H1 (cell line): Measurements from ENCODE around the gene DAPK1. TPM values are rescaled to one million over a fixed set of nuclear protein-coding genes. Genes with fewer than 3 reads are reported as not detected.

ENCODE experiments used
- CTCF ChIA-PET: fragments of 300-600 bp; sonication (Branson Sonifier 250); formaldehyde crosslinking; loops from one replicate; lab custom pipeline; 2021; ENCODE audit not compliant: partially characterized antibody; lab: Charles Lee
- POLR2A ChIA-PET: fragments of 300-600 bp; sonication (Branson Sonifier 250); formaldehyde crosslinking; loops from one replicate; lab custom pipeline; 2021; ENCODE audit warnings: inconsistent platforms; ENCODE audit not compliant: partially characterized antibody; lab: Charles Lee
- DNase-seq, 2 experiments: peaks; one replicate each; pipeline versions ENCODE4 v3.0.0 to v3.0.0-alpha.2; 2010 to 2022; ENCODE audit warnings: low spot score in 2 of 2, low read depth in 1 of 2, mixed read lengths in 1 of 2
- FAIRE-seq: peaks from 2 replicates; lab custom pipeline; 2011; peaks lifted over from hg19 to GRCh38; lab: Jason Lieb, UNC
- H2AFZ ChIP-seq: 2 replicates; pipeline ENCODE4 v1.8.1; 2012; ENCODE audit warnings: low read length, inconsistent platforms
- H2AK5ac ChIP-seq: 2 replicates; pipeline ENCODE4 v1.6.1; 2013; ENCODE audit warnings: low read depth, low read length
- H2BK120ac ChIP-seq: replicated peaks from 2 replicates; pipeline ENCODE3; 2013; ENCODE audit warnings: low read depth, low read length, inconsistent platforms
- H2BK12ac ChIP-seq: 2 replicates; pipeline ENCODE4 v1.6.1; 2013; ENCODE audit warnings: low read depth, low read length
- H2BK15ac ChIP-seq: 2 replicates; pipeline ENCODE4 v1.6.1; 2013; ENCODE audit warnings: low read length
- H2BK20ac ChIP-seq: 2 replicates; pipeline ENCODE4 v1.6.1; 2013; ENCODE audit warnings: low read length
- H2BK5ac ChIP-seq: 2 replicates; pipeline ENCODE4 v1.6.1; 2013; ENCODE audit warnings: low read depth, low read length
- H3K14ac ChIP-seq: 2 replicates; pipeline ENCODE4 v1.6.1; 2013; ENCODE audit warnings: inconsistent platforms; ENCODE audit not compliant: insufficient read length
- H3K18ac ChIP-seq: 2 replicates; pipeline ENCODE4 v1.6.1; 2013; ENCODE audit warnings: low read length; ENCODE audit errors: extremely low read depth
- H3K23ac ChIP-seq: 2 replicates; pipeline ENCODE4 v1.6.1; 2013; ENCODE audit warnings: inconsistent platforms; ENCODE audit not compliant: insufficient read length
- H3K23me2 ChIP-seq: 2 replicates; pipeline ENCODE4 v1.6.1; 2013; ENCODE audit warnings: low read depth, low read length
- H3K27ac ChIP-seq: 2 replicates; pipeline ENCODE4 v1.6.1; 2011; ENCODE audit warnings: low read depth, low read length, inconsistent platforms
- H3K27me3 ChIP-seq, 4 experiments: replicated peaks in 1 of 4; 1 replicate in 1 of 4; 2 replicates in 3 of 4; pipeline versions ENCODE4 v1.6.1 to v1.8.1; 2011 to 2013; ENCODE audit warnings: low read length in 3 of 4, mild to moderate bottlenecking in 3 of 4, inconsistent platforms in 2 of 4, mixed read lengths in 2 of 4, moderate library complexity in 1 of 4; ENCODE audit not compliant: control insufficient read depth in 3 of 4, insufficient read depth in 3 of 4; ENCODE audit errors: extremely low read depth in 1 of 4
- H3K36me3 ChIP-seq, 4 experiments: 2 replicates each; pipeline versions ENCODE4 v1.6.1 to v1.8.1; 2011 to 2013; ENCODE audit warnings: mild to moderate bottlenecking in 4 of 4, low read length in 3 of 4, moderate library complexity in 2 of 4, control low read depth in 1 of 4, inconsistent platforms in 1 of 4; ENCODE audit not compliant: insufficient read depth in 4 of 4, control insufficient read depth in 2 of 4
- H3K4ac ChIP-seq: replicated peaks from 2 replicates; pipeline ENCODE3; 2013; ENCODE audit warnings: low read length, low read depth, mixed read lengths, inconsistent platforms; ENCODE audit not compliant: insufficient read length
- H3K4me1 ChIP-seq, 4 experiments: replicated peaks in 1 of 4; 1 replicate in 1 of 4; 2 replicates in 3 of 4; pipeline versions ENCODE4 v1.6.1 to v1.8.1; 2011 to 2013; ENCODE audit warnings: low read length in 3 of 4, inconsistent platforms in 2 of 4, mixed read lengths in 1 of 4; ENCODE audit not compliant: insufficient read depth in 4 of 4, control insufficient read depth in 3 of 4
- H3K4me2 ChIP-seq, 2 experiments: 2 replicates each; pipeline versions ENCODE4 v1.6.1 to v1.8.1; 2011 to 2013; ENCODE audit warnings: low read depth in 2 of 2, low read length in 2 of 2, control low read depth in 1 of 2, inconsistent platforms in 1 of 2, mild to moderate bottlenecking in 1 of 2; ENCODE audit not compliant: insufficient read depth in 1 of 2
- H3K4me3 ChIP-seq, 4 experiments: fragments of 200-600, 300-600 bp in 1 of 4; sonication (generic), shearing (Covaris generic), sonication (Bioruptor Twin) in 1 of 4; 2 replicates each; pipeline versions ENCODE4 v1.5.1 to v1.8.1; 2011 to 2016; ENCODE audit warnings: low read length in 4 of 4, low read depth in 3 of 4, control low read depth in 2 of 4, inconsistent platforms in 2 of 4, mild to moderate bottlenecking in 2 of 4, mixed read lengths in 1 of 4, moderate library complexity in 1 of 4; ENCODE audit not compliant: insufficient read depth in 2 of 4; ENCODE audit errors: extremely low read depth in 1 of 4
- H3K56ac ChIP-seq: replicated peaks from 2 replicates; pipeline ENCODE3; 2013; ENCODE audit warnings: low read depth, mild to moderate bottlenecking, mixed read lengths, low read length, inconsistent platforms; ENCODE audit not compliant: insufficient read length
- H3K79me1 ChIP-seq: 2 replicates; pipeline ENCODE4 v1.6.1; 2013; ENCODE audit warnings: low read depth, low read length, control low read depth
- H3K79me2 ChIP-seq, 2 experiments: 2 replicates each; pipeline versions ENCODE4 v1.6.1 to v1.8.1; 2012 to 2013; ENCODE audit warnings: low read length in 2 of 2, mild to moderate bottlenecking in 2 of 2, inconsistent platforms in 1 of 2; ENCODE audit not compliant: insufficient read depth in 2 of 2, control insufficient read depth in 1 of 2
- H3K9ac ChIP-seq, 4 experiments: replicated peaks in 1 of 4; 1 replicate in 1 of 4; 2 replicates in 3 of 4; pipeline versions ENCODE4 v1.6.1 to v1.8.1; 2011 to 2013; ENCODE audit warnings: low read depth in 3 of 4, low read length in 3 of 4, control low read depth in 2 of 4, mild to moderate bottlenecking in 2 of 4, moderate library complexity in 2 of 4, inconsistent platforms in 1 of 4; ENCODE audit errors: extremely low read depth in 1 of 4
- H3K9me3 ChIP-seq, 2 experiments: 2 replicates each; pipeline versions ENCODE4 v1.6.1 to v1.8.1; 2012 to 2013; ENCODE audit warnings: mild to moderate bottlenecking in 2 of 2, moderate library complexity in 2 of 2, control low read depth in 1 of 2, inconsistent platforms in 1 of 2, low read depth in 1 of 2, low read length in 1 of 2, mixed read lengths in 1 of 2; ENCODE audit not compliant: insufficient read depth in 2 of 2
- H4K20me1 ChIP-seq, 2 experiments: replicated peaks in 1 of 2; 2 replicates each; pipeline versions ENCODE3 to v1.8.1; 2011 to 2013; ENCODE audit warnings: inconsistent platforms in 2 of 2, low read length in 2 of 2, mild to moderate bottlenecking in 1 of 2; ENCODE audit not compliant: insufficient read depth in 2 of 2, control insufficient read depth in 1 of 2
- H4K5ac ChIP-seq: 2 replicates; pipeline ENCODE4 v1.6.1; 2013; ENCODE audit warnings: low read length, low read depth, mixed read lengths, inconsistent platforms; ENCODE audit not compliant: insufficient read length
- H4K8ac ChIP-seq: 2 replicates; pipeline ENCODE4 v1.8.0; 2013; ENCODE audit warnings: mild to moderate bottlenecking, moderate library complexity, low read length, inconsistent platforms; ENCODE audit not compliant: insufficient read depth; ENCODE audit errors: extremely low read depth
- H4K91ac ChIP-seq: replicated peaks from 2 replicates; pipeline ENCODE3; 2013; ENCODE audit warnings: low read length, mixed read lengths, inconsistent platforms; ENCODE audit not compliant: insufficient read length
- CTCF ChIP-seq, 3 experiments: IDR thresholded peaks; 1 replicate in 2 of 3; 2 replicates in 1 of 3; pipeline versions ENCODE4 v1.5.1 to v1.6.1; 2011; ENCODE audit warnings: low read length in 3 of 3, mild to moderate bottlenecking in 3 of 3, inconsistent platforms in 2 of 3, low read depth in 1 of 3, moderate library complexity in 1 of 3; ENCODE audit not compliant: insufficient read depth in 1 of 3; ENCODE audit errors: control extremely low read depth in 1 of 3
- E2F6 ChIP-seq: IDR thresholded peaks from 2 replicates; pipeline ENCODE4 v1.6.1; 2012; ENCODE audit warnings: inconsistent platforms
- POLR2AphosphoS5 ChIP-seq: IDR thresholded peaks from 2 replicates; pipeline ENCODE4 v1.6.1; 2011; ENCODE audit warnings: low read depth, low read length
- RAD21 ChIP-seq, 2 experiments: IDR thresholded peaks in 1 of 2; conservative IDR thresholded peaks in 1 of 2; 2 replicates each; pipeline ENCODE4 v1.6.1; 2011; ENCODE audit warnings: low read depth in 2 of 2, low read length in 2 of 2, improper control_type of control experiment in 1 of 2, inconsistent platforms in 1 of 2, mild to moderate bottlenecking in 1 of 2, moderate library complexity in 1 of 2
- SP4 ChIP-seq: IDR thresholded peaks from 2 replicates; pipeline ENCODE4 v1.6.1; 2012; ENCODE audit warnings: low read length, inconsistent platforms
- SUZ12 ChIP-seq: fragments of 200-600 bp; sonication (generic); IDR thresholded peaks from 2 replicates; pipeline ENCODE4 v1.6.1; 2012; ENCODE audit warnings: mild to moderate bottlenecking, inconsistent platforms, low read length, moderate library complexity, mixed read lengths
- TBP ChIP-seq: IDR thresholded peaks from 2 replicates; pipeline ENCODE4 v1.6.1; 2011; ENCODE audit warnings: low read depth, low read length, improper control_type of control experiment
- TEAD4 ChIP-seq: IDR thresholded peaks from 2 replicates; pipeline ENCODE4 v1.6.1; 2012; ENCODE audit warnings: low read depth, low read length, inconsistent platforms, mixed read lengths
- whole genome bisulfite sequencing, 2 experiments: shearing (Covaris generic) in 1 of 2; methylation state at CpG; one replicate each; pipeline versions ENCODE4 v1.1.6 to v1.1.7; 2013 to 2015; ENCODE audit warnings: low lambda C conversion rate in 2 of 2, mixed read lengths in 2 of 2, inconsistent platforms in 1 of 2, low coverage in 1 of 2, missing lambda C conversion rate in 1 of 2; ENCODE audit not compliant: insufficient replicate concordance in 2 of 2, insufficient coverage in 1 of 2, insufficient read length in 1 of 2; ENCODE audit errors: extremely low coverage in 1 of 2, missing lambda C conversion rate in 1 of 2; 5-methylcytosine and 5-hydroxymethylcytosine counted together
- polyA plus RNA-seq, 7 experiments: library from polyadenylated mRNA; depleted of rRNA in 3 of 7; stranded (reverse) in 5 of 7; unstranded in 2 of 7; fragments of >200 nt in 5 of 7; fragments of 200-250 nt in 2 of 7; gene quantifications; 1 replicate in 5 of 7; 2 replicates in 1 of 7; 4 replicates in 1 of 7; pipeline versions ENCODE4 v1.2.1 to v1.2.3, GENCODE V29; 2011 to 2013; ENCODE audit warnings: missing spikeins in 2 of 7, mixed read lengths in 2 of 7
- total RNA-seq: library from RNA; stranded (reverse); fragmentation: NEBNext Ultra II Directional; extraction: Animal tissue kit (Norgen Biotek cat#: 25700); gene quantifications from 2 replicates; pipeline ENCODE4 v1.2.1, GENCODE V29; 2021
- TF ChIP-seq, protein P1 (sequence below): IDR thresholded peaks from 2 replicates; pipeline ENCODE4 v1.6.1; 2012; ENCODE audit warnings: low read length, inconsistent platforms

DAPK1 gene
- total and polyA plus RNA-seq, 2 of the 8 experiments (the other 6 are each of a cell fraction or from before 2014, with no cell fraction given), result 62.4 to 131 TPM

DNA sequence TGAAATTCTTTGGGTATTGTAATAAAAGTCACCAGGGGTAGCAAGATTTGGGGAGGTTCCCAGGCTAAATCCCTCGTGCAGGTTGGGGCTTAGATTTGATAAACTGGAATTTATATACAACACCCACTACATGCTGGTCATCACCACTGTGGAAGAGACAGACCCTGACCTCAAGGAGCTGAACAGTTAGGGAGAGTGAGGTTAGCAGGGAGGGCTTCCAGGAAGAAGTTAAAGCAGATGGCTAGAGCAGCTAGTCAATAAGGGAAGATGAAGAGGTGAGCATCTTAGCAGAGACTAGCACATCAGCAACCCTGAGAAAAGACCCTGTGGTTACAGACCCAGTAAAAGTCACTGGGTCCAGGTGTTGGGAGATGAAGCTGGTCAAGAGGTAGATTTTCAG lies 234.7 kb downstream of the DAPK1 start:
- Histone ChIP-seq H3K79me2 (no peaks in the 10 kb centered on the region), H2BK120ac (no peak overlapping the region), H3K14ac (no peak overlapping the region), H4K20me1 (no peaks in the 10 kb centered on the region), H3K79me1 (no peaks in the 10 kb centered on the region), H3K23ac (no peak overlapping the region), H3K4me1 (no peaks in the 10 kb centered on the region), H2AFZ (no peak overlapping the region), H2BK12ac (no peak overlapping the region), H3K4me3 (no peak overlapping the region), H3K23me2 (no peaks in the 10 kb centered on the region), H2AK5ac (no peak overlapping the region), H3K36me3 (peaks cover 0 to 6% (median 0%) of the 10 kb centered on the region in 4 experiments; a peak in 2 of 8 replicates), H4K91ac (no peak overlapping the region), H2BK5ac (no peak overlapping the region), H3K27ac (no peak overlapping the region), H3K56ac (no peak overlapping the region), H4K8ac (no peak overlapping the region), H4K5ac (no peak overlapping the region), H3K27me3 (no peaks in the 10 kb centered on the region), H3K18ac (no peak overlapping the region), H3K4me2 (no peak overlapping the region), H2BK15ac (no peak overlapping the region), H3K9me3 (no peaks in the 10 kb centered on the region), H3K4ac (no peak overlapping the region), H2BK20ac (no peak overlapping the region), H3K9ac (no peak overlapping the region)
- DNase-seq (no peak), FAIRE-seq (no peak)
- POLR2A ChIA-PET, result interaction anchor here (0.6 kb wide), 1 partner anchor 48 kb away, joined by 3 read pairs; no protein-coding TSS in a partner anchor
- 70% methylated on average over 1 of the region's 1 CpG; no CpG with 5 or more reads in 1 of the 2 experiments for WGBS, 2 experiments
- CTCF ChIA-PET, result interaction anchor here (0.7 to 1.1 kb wide), 2 partner anchors 48 to 80 kb away, joined by 3 read pairs; no protein-coding TSS in a partner anchor
- TF ChIP-seq, protein P1, sequence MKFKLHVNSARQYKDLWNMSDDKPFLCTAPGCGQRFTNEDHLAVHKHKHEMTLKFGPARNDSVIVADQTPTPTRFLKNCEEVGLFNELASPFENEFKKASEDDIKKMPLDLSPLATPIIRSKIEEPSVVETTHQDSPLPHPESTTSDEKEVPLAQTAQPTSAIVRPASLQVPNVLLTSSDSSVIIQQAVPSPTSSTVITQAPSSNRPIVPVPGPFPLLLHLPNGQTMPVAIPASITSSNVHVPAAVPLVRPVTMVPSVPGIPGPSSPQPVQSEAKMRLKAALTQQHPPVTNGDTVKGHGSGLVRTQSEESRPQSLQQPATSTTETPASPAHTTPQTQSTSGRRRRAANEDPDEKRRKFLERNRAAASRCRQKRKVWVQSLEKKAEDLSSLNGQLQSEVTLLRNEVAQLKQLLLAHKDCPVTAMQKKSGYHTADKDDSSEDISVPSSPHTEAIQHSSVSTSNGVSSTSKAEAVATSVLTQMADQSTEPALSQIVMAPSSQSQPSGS, result no peak
- TF ChIP-seq TEAD4 (no peak), TBP (no peak), E2F6 (no peak), SUZ12 (no peak), RAD21 (IDR thresholded peaks at IDR 0.05 in 1 of 2, conservative IDR thresholded peaks at IDR 0.05 in 1 of 2; ENCODE audit: low read depth in 2 of 2, low read length in 2 of 2) (no peak), SP4 (no peak), POLR2AphosphoS5 (no peak), CTCF (IDR thresholded peaks at IDR 0.05; ENCODE audit: control extremely low read depth in 1 of 3, insufficient read depth in 1 of 3, low read depth in 1 of 3, low read length in 3 of 3) (no peak)
